Cerebellar nuclear complex (tissue), 1 donor: Measurements from ENCODE around the gene ARHGEF3.
"Not testable (repeated sequence)": the region's sequence is repeated elsewhere in the genome, so short reads cannot be mapped to it uniquely, and the experiment has no call there.

Experiments
- DNase-seq, 2 experiments: peaks; one replicate each; lab custom pipeline; 2025; lab: John Stamatoyannopoulos, UW

Gene ARHGEF3

DNA sequence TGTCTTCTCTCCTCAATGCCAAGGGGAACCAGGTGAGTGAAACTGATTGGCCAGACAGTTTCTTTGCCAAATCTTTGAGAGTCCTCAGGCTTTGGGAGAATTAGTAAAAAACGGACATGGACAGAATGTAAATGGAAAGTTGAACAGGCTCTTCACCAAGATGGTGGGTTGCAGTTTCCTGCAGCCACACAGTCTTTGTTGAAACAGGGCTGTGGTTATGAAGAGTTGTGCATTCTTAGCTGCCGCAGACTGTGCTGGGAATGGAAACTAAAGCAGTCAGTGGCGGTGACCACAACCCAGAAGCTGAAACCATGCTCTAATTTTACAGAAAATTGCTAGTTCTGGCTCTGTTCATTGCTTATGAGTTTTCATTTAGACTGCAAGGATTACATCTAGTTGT is 76.6 kb downstream of the ARHGEF3 start:
- DNase-seq: no peak

DNA sequence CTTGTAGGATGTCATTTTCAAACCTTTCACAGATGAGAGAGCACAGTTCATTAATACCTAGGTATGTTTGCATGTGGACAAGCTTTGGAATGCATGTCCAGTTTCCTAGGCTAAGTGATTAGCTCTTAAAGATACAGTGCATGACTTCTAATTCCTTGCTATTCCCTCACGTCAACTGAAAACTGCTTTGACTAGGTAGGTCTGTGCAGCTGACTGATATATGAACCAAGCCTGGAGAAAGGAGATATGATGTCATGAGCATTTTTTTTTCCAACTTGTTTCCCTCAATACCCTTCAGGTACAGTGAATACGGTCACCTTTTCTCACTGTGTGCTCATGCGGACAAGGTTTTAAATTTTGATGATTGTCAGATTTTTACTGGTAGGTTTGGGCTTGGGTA is 77.1 kb downstream of the ARHGEF3 start:
- no peak for DNase-seq

DNA sequence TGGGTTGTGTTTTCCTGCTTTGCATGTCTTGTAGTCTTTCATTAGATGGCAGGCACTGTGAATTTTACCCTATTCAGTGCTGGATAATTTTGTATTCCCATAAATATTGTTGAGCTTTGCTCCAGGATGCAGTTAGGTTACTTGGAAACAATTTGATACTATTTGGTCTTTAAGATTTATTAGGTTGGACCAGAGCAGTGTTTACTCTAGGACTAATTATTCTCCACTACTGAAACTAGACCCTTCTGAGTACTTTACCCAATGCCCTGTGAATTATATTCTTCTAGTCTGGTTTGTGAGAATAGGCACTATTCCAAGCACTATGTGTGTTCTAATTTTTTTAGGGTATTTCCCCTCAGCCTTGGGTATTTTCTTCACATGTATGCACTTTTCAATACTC is 80.9 kb downstream of the ARHGEF3 start:
- no peak for DNase-seq

DNA sequence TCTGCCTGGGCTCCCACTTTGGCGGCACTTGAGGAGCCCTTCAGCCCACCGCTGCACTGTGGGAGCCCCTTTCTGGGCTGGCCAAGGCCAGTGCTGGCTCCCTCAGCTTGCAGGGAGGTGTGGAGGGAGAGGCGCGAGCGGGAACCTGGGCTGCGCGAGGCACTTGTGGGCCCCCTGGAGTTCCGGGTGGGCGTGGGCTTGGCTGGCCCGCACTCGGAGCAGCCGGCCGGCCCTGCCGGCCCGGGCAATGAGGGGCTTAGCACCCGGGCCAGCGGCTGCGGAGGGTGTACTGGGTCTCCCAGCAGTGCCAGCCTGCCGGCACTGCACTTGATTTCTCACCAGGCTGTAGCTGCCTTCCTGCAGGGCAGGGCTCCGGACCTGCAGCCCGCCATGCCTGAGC is 82.9 kb downstream of the ARHGEF3 start:
- DNase-seq: not testable (repeated sequence)

DNA sequence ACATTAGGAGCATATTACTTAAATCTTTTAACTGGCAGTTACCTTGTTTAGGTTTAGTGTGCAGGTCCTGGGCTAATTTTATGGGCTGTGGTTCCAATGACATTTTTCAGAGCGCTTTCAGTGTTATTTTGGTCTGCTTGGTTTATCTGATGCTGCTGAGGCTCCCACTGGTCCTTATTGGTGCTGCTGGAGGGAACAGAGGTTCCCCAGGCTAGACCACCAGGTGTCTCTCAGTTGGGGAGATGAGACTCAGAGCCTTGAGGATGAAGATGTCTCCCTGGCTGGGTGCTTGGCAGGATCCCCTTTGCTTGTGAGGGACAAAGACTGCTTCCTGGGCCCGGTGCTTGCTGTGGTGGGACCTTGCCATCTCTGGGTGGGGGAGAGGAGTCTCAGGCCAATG is 90.4 kb downstream of the ARHGEF3 start:
- no peak for DNase-seq

DNA sequence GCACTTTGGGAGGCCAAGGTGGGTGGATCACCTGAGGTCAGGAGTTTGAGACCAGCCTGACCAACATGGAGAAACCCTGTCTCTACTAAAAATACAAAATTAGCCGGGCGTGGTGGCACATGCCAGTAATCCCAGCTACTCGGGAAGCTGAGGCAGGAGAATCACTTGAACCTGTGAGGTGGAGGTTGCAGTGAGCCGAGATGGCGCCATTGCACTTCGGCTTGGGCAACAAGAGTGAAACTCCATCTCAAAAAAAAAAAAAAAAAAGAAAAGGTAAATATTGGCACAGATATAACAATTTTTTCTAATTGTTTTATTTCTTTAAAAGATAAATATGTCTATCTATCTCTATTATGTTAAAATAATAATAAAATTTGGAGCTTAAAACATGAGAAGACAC is 94.3 kb downstream of the ARHGEF3 start:
- not testable (repeated sequence) for DNase-seq

DNA sequence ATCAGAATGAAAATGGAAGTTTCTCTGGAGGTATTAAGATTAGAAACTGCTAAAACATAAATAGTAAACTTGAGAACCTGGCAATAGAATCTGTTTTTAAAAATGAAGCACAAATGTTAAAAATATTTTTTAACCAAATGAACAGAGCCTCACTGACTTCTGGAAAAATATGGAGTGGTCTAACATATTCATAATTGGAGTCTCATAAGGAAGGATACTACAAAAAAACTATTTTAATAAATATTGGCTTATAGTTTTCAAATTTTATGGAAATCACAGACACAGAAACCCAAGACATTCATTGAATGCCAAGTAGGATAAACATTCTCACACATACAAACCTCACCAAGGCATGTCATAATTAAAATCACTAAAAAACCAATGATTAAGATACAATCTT is 95.1 kb downstream of the ARHGEF3 start:
- DNase-seq: no peak

DNA sequence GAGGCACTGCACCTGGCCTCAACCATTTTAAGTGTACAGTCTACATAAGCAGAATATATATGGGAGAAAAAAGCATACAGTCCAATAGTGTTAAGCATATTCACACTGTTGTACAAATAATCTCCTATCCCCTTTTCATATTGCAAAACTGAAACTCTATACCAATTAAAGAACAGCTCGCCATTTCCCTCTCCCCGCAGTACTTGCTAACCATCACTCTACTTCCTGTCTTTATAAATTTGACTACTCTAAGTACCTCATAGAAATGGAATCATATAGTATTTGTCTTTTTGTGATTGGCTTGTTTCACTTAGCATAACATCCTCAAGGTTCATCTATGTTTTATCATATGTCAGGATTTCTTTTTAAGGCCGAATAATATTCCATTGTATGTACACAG is 97.0 kb downstream of the ARHGEF3 start:
- no peak for DNase-seq

DNA sequence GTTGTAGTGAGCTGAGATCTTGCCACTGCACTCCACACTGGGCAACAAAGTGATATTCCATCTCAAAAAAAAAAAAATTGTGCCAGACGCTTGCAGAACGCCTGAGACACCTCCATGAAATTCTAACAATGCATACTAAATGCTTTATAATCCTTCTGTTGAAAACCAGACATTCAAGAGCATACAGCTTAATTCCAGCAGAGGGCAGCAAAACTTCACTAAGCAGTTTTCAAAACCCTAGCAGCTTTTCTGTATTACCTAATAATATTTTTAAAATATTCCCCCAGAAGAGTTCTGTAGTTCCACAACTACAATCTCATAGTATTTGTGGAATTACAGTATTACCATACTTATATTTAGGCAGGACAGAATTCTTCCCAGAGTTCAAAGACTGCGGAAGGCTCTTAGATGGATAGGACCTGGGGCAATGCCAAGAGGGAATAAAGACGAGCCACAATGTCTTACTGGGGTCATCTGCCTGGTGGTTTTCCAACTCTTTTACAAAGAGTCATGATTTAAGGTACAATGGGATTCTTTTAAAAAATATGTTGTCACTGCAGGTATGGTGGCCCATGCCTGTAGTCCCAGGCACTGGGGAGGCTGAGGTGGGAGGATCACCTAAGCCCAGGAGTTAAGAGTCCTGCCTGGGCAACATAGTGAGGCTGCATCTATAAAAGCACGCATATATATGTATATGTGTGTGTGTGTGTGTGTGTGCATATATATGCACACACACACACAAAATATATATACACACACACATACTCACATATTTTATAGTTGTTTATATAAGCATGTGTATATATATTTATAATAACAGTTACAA is 99.0 kb downstream of the ARHGEF3 start:
- peak in 1 of 2 experiments; percentile 43 for DNase-seq

DNA sequence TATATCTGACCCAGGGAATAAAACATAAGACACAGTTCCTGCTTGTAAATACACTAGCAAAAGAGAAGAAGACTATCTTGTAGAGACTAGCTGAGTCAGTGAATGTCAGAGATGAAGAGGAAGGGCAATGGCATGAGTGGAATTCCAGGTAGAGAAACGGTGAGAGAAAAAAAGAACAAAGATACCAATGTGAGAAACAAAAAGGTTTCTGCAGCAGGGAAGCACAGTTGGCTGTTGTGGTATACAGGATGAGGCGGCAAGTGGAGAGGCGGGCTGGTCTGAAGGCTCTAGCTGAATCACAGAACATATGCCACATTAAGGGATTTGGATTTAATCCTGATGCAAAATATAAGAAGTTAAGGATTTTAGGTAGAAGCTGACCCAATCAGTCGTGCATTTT is 101.6 kb downstream of the ARHGEF3 start:
- no peak for DNase-seq

DNA sequence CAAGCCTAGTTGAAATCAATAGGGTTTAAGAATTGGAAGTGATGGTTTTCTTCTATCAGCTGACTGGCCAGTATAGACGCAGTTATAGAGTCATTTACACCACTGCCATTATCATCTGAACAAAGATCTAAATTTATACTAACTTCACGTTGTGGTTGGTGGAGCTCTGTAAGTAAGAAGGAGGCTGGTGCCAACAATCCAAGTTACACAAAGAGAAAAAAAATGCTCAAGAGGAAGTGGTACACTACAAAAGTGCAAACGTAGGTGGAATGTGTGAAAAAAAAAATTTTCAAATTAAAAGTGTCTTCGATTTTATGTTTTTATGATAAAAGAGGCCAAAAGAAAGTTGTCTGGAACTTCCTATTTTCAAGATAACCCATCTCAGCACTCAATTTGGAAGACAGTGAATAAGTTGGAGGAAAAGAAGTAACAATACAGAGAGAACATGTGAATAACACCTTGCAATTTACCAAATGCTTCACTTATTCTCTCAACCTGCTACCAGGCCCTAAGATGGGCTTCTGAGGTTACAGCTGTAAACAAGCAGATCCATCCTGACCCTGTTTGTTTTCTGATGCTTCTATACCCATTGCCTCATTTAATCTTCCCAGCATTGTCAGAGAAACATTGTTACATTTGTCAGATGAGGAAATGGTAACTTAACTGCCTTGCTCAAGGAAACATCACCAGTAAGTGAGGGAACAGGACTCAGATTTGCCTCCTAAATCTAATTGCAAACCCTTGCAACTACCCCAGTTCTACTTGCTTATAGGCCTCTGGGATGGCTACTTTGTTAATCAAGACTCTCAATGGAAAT is 106.7 kb downstream of the ARHGEF3 start:
- DNase-seq: no peak

DNA sequence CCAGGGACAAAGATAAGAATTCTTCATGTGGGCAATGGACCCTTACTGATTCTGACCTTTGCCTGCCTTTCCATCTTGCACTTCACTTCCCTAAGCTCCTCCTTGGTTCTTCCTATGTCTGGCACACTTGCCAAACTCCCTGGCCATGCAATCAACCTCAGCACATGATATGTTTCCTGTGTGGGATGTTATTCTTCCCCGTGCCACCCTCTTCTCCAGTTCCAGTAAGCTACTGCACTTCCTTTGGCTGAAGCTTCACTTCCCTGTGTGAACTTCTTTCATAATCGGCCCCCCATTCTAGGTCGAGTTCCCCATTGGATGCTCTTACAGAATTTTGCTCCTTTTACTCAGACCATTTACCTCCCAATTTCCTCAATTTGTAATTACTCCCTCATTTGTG is 108.0 kb downstream of the ARHGEF3 start:
- DNase-seq: no peak

DNA sequence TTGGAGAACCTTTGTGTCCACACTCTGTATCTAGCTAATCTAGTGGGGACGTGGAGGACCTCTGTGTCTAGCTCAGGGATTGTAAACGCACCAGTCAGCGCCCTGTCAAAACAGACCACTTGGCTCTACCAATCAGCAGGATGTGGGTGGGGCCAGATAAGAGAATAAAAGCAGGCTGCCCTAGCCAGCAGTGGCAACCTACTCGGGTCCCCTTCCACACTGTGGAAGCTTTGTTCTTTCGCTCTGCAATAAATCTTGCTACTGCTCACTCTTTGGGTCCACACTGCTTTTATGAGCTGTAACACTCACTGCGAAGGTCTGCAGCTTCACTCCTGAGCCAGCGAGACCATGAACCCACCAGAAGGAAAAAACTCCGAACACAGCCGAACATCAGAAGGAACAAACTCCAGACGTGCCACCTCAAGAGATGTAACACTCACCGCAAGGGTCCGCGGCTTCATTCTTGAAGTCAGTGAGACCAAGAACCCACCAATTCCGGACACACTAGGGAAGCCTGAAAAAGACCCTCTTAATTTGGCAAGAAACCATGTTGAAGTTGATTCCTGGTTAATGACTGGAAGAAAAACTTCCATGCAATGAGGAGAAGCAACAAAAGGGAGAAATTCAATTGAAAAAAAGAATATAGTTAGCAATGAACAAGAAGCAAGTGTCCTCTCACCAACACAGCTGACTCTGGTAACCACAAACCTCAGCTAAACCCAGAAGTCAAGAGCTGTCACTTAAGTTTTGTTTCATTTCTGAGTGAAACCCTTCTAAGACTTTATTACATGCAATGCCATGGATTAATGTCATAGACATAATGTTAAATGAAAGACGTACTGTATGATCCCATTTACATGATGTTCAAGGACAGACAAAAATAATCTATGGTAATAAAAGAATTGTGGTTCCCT is 109.0 kb downstream of the ARHGEF3 start:
- not testable (repeated sequence) for DNase-seq

DNA sequence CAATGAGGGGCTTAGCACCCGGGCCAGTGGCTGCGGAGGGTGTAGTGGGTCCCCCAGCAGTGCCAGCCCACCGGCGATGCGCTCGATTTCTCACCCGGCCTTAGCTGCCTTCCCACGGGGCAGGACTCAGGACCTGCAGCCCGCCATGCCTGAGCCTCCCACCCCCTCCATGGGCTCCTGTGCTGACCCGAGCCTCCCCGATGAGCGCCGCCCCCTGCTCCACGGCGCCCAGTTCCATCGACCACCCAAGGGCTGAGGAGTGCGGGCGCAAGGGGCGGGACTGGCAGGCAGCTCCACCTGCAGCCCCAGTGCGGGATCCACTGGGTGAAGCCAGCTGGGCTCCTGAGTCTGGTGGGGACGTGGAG is 109.8 kb downstream of the ARHGEF3 start:
- not testable (repeated sequence) for DNase-seq

DNA sequence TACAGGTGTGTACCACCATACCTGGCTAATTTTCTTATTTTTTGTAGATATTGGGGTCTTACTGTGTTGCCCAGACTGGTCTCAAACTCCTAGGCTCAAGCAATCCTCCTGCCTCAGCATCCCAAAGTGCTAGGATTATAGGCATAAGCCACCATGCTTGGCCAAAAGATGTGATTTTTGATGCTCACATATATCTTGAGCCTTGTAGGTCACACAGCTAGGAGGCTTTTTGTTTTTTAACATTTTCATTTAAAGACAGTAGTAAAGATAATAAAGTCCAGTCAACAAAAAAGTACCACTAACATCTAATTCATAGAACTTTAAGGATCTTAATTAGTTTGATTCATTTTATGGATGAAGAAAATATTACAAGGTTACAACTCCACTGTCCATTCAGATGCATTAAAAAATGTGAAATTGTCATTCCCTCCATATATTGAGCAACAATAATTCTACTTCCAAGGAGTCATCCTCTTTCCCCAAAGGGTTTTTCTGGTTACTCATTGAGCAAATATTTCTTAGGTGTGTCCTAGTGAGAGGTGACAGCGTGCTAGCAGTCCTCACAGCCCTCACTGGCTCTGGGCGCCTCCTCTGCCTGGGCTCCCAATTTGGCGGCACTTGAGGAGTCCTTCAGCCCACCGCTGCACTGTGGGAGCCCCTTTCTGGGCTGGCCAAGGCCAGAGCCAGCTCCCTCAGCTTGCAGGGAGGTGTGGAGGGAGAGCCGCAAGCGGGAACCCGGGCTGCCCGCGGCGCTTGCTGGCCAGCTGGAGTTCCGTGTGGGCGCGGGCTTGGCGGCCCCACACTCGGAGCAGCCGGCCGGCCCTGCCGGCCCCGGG is 110.4 kb downstream of the ARHGEF3 start:
- no peak for DNase-seq

DNA sequence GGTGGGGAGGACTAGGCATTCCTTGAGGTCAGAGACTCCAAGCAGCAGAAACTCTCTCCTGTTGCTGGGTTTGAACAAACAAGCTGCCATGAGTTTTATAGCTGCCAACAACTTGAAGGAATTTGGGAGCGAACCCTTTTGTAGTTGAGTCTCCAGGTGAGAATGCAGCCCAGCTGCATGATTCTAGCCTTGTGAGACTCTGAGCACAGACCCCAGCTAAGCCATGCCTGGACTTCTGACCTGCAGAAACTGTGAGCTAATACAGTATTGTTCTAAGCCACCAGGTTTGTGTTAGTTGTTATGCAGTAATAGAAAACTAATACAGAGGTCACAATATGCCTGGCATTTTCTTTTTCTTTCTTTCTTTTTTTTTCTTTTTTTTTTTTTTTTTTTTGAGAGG is 112.4 kb downstream of the ARHGEF3 start:
- no peak for DNase-seq

DNA sequence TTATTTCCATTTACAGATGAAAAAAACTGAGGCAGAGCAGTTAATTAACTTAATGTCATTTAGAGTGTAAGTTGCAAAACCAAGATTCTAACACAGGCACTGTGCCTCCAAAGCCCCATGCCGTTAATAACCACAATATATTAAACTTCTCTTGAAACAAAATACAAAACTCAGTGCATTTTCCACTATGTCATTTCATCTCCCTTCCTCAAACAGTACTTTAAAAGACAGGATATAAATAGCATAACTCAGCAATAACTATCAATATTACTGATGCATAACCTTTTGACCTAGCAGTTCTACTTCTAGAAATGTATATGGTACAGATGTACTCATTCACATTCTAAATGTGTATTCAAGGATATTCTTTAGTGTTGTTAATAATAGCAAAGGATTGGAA is 113.6 kb downstream of the ARHGEF3 start:
- DNase-seq: no peak

DNA sequence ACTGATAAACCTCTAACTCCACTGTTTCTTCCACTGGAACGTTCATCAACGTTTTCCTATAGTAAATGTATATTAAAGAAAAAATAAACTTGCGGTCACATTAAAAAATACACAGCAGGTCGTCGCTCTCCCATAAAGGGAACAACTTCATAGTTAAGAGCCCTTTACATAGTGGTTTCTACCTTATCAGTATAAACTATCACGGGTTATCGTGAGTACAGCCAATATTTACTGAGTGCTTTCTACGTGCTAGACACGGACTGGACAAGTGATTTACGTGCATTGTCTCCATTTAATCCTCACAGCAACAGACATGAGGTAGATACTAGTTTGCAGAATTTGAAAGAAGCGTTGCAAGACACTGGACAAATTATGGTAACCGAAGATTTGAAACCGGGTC is 117.7 kb downstream of the ARHGEF3 start:
- DNase-seq: no peak

DNA sequence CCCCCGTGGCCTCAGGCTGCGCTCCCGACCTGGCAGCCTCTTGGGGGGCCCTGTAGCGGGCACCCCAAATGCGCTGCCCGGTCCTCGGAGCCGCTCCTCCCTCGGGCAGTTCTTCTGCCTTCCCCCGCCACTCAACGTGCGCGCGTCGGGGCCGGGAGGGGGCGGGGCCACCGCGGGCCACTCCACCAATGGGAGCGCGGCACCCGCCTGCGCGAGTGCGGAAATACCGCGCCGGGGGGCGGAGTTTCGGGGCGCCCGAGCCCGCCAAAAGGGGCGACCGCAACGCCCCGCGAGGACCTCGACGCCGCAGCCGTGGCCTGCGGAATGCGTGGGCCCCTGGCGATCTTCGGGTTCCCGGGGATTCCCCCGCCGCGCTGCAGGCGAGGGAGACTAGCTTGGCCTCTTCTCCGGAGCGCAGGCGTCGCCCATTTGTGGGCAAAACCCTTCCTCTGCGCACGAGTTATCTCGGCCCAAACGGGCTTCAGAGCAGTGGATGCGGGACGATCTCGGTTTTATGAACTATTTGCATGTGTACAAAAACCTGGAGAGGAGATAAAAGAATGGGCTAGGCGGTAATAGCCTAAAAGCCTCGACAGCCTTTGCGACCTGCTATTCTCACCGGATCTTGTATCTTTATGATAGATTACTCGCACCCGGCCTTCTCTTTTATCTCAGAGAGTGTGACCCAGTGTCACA is 118.5 kb downstream of the ARHGEF3 start, which contains the start of gene TASOR:
TASOR (minus strand) TSS at position 144 of the 696 bp plus-strand sequence. CDS start 259 bp downstream, outside the sequence.
- DNase-seq: no peak

DNA sequence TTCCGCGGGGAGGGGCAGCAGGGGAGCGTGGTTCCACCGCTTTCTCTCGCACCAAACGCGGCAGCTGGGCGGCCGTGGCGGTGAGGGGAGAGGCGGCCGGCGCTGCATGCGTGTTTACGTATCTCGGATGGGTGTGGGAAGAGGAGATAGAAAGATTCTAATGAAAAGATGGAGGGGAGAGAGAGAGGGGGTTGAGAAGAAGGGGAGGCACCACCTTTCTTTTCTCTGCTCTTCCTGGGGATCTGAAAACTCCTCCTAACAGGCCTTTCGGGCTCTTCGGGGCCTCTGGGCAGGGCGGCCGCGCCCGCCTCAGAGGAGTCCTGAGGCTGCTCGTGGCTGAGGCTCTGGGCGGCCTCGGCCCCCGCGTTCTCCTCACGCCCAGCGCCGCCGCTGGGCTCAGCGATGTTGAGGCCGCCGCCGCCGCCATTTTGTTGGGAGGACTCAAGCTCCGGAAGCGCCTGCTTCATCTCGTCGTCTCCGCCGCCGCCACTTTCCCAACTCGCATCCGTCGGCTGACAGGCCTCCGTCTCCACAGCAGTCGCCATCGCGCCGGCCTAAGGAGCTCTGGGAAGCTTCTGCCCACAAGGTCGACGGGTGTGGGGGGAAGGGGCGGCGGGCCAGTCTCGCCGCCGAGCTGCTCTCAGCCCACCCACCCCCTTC is 119.2 kb downstream of the ARHGEF3 start:
- peak; percentile 1 to 34 for DNase-seq
